Measurements from ENCODE around the gene NRN1L. TPM values are rescaled to one million over a fixed set of nuclear protein-coding genes. Genes with fewer than 3 reads are reported as not detected.

Gene NRN1L
- total RNA-seq, 3 donors from 2014 or later = not detected

DNA sequence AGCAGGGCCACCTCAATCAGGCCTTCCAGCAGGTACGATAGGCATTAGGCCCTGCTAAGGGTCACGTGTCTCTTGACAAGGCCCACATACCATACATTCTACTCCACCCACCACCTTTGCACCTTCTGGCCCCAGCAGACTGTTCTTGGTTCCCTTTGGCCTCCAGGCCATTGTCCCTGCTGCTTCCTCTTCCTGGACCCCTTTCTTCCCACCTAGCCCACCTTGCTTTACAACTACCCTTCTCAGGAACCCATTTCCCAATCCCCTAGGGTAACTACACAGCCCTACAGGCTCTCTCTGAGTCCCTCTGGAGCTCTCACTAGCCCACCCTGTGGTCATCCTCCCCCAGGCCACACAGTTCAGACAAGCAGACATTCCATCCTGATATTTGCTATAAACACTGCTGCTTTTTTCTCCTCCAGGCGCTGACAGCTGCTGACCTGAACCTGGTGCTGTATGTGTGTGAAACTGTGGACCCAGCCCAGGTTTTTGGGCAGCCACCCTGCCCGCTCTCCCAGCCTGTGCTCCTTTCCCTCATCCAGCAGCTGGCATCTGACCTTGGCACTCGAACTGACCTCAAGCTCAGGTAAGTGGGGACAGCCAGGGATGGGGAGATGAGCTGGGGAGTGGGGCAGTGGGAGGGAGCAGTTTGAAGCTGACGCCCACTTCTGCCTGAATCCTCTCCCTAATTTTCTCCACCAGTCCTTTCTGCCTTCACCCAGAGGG, 1.4 kb upstream of the NRN1L start:
- no peak for DNase-seq
- Mint-ChIP-seq H3K4me3 (no peak overlapping the region), H3K36me3 (ENCODE audit: insufficient read depth) (peaks cover 26% of the 10 kb centered on the region), H3K27me3 (ENCODE audit: low read depth) (no peaks in the 10 kb centered on the region), H3K4me1 (ENCODE audit: low read depth) (no peaks in the 10 kb centered on the region), H3K9me3 (no peaks in the 10 kb centered on the region)
- ATAC-seq = peak; percentile 15 to 21

DNA sequence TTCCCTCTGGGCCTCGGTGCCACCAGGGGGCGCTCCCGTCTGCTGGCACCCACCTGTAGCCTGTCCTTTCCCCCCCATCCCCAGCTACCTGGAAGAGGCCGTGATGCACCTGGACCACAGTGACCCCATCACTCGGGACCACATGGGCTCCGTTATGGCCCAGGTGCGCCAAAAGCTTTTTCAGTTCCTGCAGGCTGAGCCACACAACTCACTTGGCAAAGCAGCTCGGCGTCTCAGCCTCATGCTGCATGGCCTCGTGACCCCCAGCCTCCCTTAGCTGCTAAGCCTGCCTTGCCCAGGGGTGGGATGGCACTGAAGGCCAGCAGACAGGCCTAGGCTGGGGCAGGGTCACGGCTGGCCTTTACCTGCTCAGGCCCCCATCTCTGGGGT, 818 bp upstream of the NRN1L start:
- ATAC-seq (peak; percentile 82 to 88), DNase-seq (peak; percentile 74)
- no peaks in the 10 kb centered on the region for H3K9me3 Mint-ChIP-seq
- H3K36me3 Mint-ChIP-seq (ENCODE audit: insufficient read depth) = peaks cover 26% of the 10 kb centered on the region
- no peak overlapping the region for H3K4me3 Mint-ChIP-seq
- H3K27me3 Mint-ChIP-seq (ENCODE audit: low read depth) = no peaks in the 10 kb centered on the region
- H3K4me1 Mint-ChIP-seq (ENCODE audit: low read depth) = no peaks in the 10 kb centered on the region

DNA sequence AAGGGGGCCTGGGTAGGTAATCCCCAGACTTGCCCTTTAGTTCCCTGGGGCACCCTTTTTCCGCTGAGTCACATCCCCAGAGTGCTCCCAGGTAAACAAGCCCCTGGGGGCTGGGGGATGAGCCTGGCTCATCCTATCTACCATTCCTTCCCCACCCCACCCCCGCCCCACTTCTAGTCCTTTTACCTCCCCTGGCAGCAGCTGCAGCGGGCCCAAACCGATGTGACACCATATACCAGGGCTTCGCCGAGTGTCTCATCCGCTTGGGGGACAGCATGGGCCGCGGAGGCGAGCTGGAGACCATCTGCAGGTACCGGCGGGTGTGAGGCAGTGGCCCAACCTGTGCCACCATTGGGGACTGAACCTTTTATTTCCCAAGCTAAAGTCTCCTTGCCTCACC, 860 bp downstream of the NRN1L start:
- H3K4me1 Mint-ChIP-seq (ENCODE audit: low read depth) = no peaks in the 10 kb centered on the region
- DNase-seq (no peak), ATAC-seq (no peak)
- no peaks in the 10 kb centered on the region for H3K27me3 Mint-ChIP-seq (ENCODE audit: low read depth)
- H3K4me3 Mint-ChIP-seq = no peak overlapping the region
- H3K36me3 Mint-ChIP-seq (ENCODE audit: insufficient read depth) = peaks cover 16% of the 10 kb centered on the region
- H3K9me3 Mint-ChIP-seq = no peaks in the 10 kb centered on the region

DNA sequence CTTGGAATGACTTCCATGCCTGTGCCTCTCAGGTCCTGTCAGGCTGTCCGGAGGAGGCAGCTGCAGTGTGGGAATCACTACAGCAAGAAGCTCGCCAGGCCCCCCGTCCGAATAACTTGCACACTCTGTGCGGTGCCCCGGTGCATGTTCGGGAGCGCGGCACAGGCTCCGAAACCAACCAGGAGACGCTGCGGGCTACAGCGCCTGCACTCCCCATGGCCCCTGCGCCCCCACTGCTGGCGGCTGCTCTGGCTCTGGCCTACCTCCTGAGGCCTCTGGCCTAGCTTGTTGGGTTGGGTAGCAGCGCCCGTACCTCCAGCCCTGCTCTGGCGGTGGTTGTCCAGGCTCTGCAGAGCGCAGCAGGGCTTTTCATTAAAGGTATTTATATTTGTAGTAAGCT, 1.3 kb downstream of the NRN1L start:
- Mint-ChIP-seq H3K9me3 (no peaks in the 10 kb centered on the region), H3K4me1 (ENCODE audit: low read depth) (no peaks in the 10 kb centered on the region), H3K36me3 (ENCODE audit: insufficient read depth) (peaks cover 16% of the 10 kb centered on the region), H3K27me3 (ENCODE audit: low read depth) (no peaks in the 10 kb centered on the region), H3K4me3 (no peak overlapping the region)
- DNase-seq (no peak), ATAC-seq (no peak)

DNA sequence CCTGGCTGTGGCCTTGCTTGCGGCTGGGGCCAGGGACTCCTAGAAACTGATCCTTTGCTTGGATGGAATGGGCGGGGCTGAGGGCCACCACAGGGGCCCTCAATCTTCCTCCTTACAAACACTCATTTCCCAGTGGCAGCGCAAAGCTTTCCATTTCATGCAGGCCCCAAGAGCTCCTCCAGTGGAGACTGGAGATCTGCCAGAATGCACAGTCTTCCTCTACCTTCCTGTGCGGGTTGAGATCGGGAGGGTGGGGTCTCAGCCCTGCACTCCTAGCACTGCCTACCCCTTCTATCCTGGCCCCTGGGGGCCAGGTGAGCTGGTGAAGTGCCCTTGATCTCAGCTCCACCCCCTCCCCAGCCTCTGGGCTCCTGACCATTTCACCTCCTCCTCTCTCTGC, 1.7 kb downstream of the NRN1L start:
- Mint-ChIP-seq H3K9me3 (no peaks in the 10 kb centered on the region), H3K4me1 (ENCODE audit: low read depth) (no peaks in the 10 kb centered on the region), H3K27me3 (ENCODE audit: low read depth) (no peaks in the 10 kb centered on the region), H3K36me3 (ENCODE audit: insufficient read depth) (peaks cover 16% of the 10 kb centered on the region), H3K4me3 (no peak overlapping the region)
- DNase-seq = no peak
- ATAC-seq = no peak

DNA sequence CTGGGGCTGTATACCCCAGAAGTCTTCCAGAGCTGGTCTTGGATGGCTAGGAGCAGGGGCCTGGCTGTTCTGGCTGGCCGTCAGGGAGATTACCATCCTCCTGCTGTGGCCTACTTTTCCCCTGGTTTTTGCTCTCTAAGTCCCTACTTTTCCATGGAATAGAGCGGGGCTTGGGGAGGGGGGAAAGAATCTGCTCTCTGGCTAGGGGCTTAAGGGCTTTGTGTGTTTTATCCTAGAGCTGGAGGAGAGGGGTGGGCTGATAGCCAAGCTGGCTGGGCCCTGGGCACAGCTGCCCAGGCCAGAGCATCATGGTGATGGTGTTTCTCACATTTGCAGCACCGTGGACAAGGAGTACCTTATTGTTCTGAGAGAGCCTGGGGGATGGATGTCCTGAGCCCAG, 3.6 kb downstream of the NRN1L start:
- ATAC-seq = no peak
- Mint-ChIP-seq H3K27me3 (ENCODE audit: low read depth) (no peaks in the 10 kb centered on the region), H3K4me1 (ENCODE audit: low read depth) (peaks cover 7% of the 10 kb centered on the region), H3K4me3 (no peak overlapping the region), H3K36me3 (ENCODE audit: insufficient read depth) (peaks cover 10% of the 10 kb centered on the region), H3K9me3 (no peaks in the 10 kb centered on the region)
- DNase-seq = no peak

DNA sequence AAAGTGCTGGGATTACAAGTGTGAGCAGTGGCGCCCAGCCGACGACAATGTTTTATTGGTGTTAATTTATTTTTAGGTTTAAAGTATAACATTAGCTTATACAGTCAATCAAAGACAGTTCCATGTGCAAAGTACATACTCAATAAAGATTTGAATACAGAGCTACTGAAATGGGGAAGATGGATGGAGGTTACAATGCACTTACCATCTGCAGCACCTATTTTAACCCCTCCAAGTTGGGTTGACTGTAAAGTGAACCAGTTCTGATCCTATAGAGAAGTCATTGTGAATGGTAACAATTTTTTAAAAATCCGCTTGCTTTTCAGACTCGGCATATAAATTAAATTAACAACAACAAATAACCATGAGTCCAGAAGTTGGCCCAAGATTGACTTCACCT, 7.7 kb downstream of the NRN1L start:
- no peaks in the 10 kb centered on the region for H3K9me3 Mint-ChIP-seq
- no peaks in the 10 kb centered on the region for H3K27me3 Mint-ChIP-seq (ENCODE audit: low read depth)
- H3K4me1 Mint-ChIP-seq (ENCODE audit: low read depth) = peaks cover 34% of the 10 kb centered on the region
- ATAC-seq (no peak), DNase-seq (no peak)
- peak overlapping the region; percentile 83 for H3K4me3 Mint-ChIP-seq
- H3K36me3 Mint-ChIP-seq (ENCODE audit: insufficient read depth) = no peaks in the 10 kb centered on the region

DNA sequence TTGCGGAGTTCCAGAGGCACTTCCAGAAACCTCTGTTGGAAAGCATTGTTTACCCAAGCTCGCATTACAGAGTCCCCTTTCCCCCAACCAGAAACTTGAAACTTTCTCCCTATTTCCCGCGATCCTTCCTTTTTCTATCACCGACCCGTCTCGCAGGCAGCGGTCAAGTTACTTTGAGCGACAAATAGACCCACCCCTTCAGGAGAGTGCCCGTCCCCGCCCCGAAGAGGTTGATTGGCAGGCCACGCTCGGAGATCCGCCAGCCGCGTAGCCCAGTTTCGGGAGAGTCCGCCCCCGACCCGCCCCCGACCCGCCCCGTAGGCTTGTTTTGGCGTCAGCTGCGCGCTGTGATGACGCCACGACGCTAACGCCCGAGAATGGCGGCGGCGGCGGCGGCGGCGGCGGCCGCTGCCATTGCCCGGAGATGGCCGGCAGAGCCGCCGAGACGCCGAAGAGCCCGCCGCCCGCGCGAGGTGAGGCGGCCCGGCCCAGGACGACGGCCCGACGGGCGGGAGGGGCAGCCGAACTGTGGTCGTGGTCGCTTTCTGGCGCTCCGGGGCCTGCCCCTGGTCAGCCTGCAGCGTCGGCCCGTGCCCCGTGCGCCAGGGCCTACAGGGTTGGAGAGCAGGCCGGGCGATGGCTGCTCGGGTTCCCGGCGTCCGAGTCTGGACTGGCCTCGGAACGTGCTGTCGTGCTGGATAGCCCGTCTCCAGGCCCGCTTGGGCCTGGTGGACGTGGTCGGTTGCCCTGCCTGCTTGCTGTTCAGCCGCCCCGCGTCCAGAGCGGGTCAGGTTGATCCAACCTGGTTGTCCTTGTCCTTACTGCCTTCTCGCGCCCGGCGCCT, 8.4 kb downstream of the NRN1L start, which contains the start of gene PSKH1:
Gene PSKH1 (plus strand): TSS at position 356 of the 844 bp plus-strand sequence. CDS start 15,496 bp downstream, outside the sequence.
- peak; percentile 89 for DNase-seq
- Mint-ChIP-seq H3K9me3 (no peaks in the 10 kb centered on the region), H3K36me3 (ENCODE audit: insufficient read depth) (no peaks in the 10 kb centered on the region)

DNA sequence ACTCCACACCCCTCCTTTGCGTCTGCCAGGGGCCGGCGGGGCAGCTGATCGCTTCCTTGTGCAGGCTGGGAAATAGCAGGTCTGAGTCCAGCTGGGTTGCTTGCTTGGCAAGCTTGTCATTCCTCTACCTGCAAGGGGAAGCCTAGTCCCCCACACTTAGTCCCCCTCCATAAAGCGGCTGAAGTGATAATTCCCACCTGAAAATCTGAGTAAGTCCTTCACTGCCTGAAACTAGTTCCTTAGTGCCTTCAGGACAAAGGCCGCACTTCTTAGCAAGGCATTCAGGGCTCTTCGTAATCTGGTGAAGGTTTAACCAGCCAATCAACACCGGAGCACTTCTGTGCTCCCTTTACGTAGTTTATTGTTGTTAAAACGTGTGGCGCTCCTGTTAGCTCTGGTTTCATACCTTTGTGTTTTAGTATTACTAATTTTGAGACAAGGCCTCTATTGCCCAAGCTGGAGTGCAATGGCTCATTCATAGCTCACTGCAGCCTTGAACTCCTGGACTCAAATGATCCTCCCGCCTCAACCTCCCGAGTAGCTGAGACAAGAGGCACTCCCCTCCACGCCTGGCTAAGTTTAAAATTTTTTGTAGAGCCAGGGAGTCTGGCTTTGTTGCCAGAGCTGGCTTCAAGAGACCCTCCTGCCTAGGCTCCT, 9.2 kb downstream of the NRN1L start:
- Mint-ChIP-seq H3K4me3 (peak overlapping the region; percentile 97), H3K9me3 (no peaks in the 10 kb centered on the region), H3K27me3 (ENCODE audit: low read depth) (no peaks in the 10 kb centered on the region), H3K4me1 (ENCODE audit: low read depth) (peaks cover 38% of the 10 kb centered on the region), H3K36me3 (ENCODE audit: insufficient read depth) (no peaks in the 10 kb centered on the region)
- ATAC-seq = no peak
- DNase-seq = no peak

More for the DNA sequence above, 8.4 kb downstream of the NRN1L start, which contains the start of gene PSKH1:
- H3K4me1 Mint-ChIP-seq (ENCODE audit: low read depth) = peaks cover 36% of the 10 kb centered on the region
- peak within 1 kb of the TSS; percentile 97 for H3K4me3 Mint-ChIP-seq
- H3K27me3 Mint-ChIP-seq (ENCODE audit: low read depth) = no peaks in the 10 kb centered on the region
- ATAC-seq = peak; percentile 98

DNA sequence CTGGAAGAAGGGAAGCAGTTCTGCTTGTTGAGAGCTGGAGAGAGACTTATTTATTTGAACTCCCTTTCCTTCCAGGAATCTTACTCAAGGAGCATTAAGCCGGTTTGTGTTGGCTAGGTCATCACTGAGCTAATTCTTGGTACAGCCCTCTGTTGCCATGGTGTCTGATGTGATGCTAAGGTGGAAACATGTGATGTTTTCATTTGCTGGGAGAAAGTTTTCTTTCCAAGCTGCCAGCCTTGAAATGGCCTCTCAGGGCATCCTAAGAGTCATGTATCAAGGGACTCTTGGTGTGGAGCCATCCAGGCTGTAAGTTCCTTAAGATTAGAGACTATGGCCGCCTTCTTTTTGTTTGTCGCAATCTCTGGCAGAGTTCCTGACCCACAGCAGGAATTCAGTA, 12.5 kb downstream of the NRN1L start:
- H3K36me3 Mint-ChIP-seq (ENCODE audit: insufficient read depth) = no peaks in the 10 kb centered on the region
- H3K9me3 Mint-ChIP-seq = no peaks in the 10 kb centered on the region
- ATAC-seq = no peak
- no peaks in the 10 kb centered on the region for H3K27me3 Mint-ChIP-seq (ENCODE audit: low read depth)
- H3K4me3 Mint-ChIP-seq = no peak overlapping the region
- peaks cover 40% of the 10 kb centered on the region for H3K4me1 Mint-ChIP-seq (ENCODE audit: low read depth)
- no peak for DNase-seq

DNA sequence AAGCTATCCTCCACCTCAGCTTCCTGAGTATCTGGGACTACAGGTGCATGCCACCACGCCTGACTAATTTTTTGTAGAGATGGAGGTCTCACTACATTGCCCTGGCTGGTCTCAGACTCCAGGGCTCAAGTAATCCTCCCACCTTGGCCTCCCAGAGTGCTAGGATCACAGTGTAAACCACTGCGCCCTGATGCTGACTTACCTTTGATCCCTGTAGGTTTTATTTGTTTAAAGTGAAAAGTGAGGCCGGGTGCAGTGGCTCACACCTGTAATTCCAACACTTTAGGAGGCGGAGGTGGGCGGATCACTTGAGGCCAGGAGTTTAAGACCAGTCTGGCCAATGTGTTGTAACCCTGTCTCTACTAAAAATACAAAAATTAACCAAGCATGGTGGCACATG, 17.0 kb downstream of the NRN1L start:
- peaks cover 4% of the 10 kb centered on the region for H3K36me3 Mint-ChIP-seq (ENCODE audit: insufficient read depth)
- no peak for DNase-seq
- H3K4me3 Mint-ChIP-seq = no peak overlapping the region
- peaks cover 16% of the 10 kb centered on the region for H3K4me1 Mint-ChIP-seq (ENCODE audit: low read depth)
- H3K27me3 Mint-ChIP-seq (ENCODE audit: low read depth) = no peaks in the 10 kb centered on the region
- no peak for ATAC-seq
- H3K9me3 Mint-ChIP-seq = no peaks in the 10 kb centered on the region

DNA sequence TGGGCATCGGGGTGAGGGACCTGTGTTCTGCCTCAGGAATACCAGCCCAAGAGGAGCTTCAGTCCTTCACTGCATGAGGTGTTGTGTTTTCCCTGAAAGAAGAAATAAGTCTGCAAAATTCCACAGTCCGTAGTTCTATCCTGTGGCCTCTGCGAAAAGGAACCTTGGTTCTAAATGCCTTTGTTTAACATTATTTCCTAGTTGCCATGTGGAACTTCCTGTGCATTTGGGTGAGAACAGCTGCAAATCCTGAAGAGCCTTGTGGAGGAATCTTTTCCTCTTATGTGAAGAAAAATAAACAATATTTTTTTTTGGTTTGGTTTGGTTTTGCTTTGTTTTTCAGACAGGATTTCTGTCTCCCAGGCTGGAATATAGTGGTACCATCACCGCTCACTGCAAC, 18.1 kb downstream of the NRN1L start:
- H3K4me1 Mint-ChIP-seq (ENCODE audit: low read depth) = peaks cover 7% of the 10 kb centered on the region
- H3K9me3 Mint-ChIP-seq = no peaks in the 10 kb centered on the region
- peaks cover 4% of the 10 kb centered on the region for H3K36me3 Mint-ChIP-seq (ENCODE audit: insufficient read depth)
- no peaks in the 10 kb centered on the region for H3K27me3 Mint-ChIP-seq (ENCODE audit: low read depth)
- H3K4me3 Mint-ChIP-seq = no peak overlapping the region
- DNase-seq = no peak
- no peak for ATAC-seq

DNA sequence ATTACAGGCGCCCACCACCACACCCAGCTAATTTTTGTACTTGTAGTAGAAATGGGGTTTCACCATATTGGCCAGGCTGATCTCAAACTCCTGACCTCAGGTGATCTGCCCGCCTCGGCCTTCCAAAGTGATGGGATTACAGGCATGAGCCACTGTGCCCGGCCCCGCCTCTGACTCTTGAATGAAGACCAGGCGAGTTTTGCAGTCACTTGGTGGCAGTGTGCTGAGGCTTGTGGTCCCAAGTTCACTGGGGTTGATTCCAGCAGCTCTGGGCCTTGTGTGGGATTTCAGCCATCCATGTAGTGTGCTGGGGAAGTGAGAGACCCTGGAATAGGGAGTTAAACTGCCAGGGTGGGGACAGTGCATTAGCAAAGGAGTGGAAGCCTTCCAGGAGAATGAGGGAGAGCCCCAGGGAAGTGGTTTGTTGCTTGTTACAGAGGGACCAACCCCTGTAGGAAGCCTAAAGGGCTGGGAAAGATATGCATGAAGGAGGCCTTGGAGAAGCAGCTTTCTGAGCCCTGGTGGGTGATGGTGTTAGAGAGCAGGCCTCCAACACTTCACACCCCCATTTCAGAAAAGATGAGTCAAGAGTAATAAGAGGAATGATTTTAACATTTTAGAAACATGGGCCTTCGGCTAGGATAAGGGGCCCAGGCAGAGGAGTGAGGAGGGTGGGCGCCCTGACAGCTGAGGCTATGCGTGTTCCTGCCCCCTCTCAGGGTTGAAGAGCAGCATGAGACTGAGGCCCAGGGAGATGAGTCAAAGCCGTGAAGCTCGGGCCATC, 22.9 kb downstream of the NRN1L start:
- H3K9me3 Mint-ChIP-seq = no peaks in the 10 kb centered on the region
- no peak overlapping the region for H3K4me3 Mint-ChIP-seq
- peaks cover 14% of the 10 kb centered on the region for H3K36me3 Mint-ChIP-seq (ENCODE audit: insufficient read depth)
- H3K27me3 Mint-ChIP-seq (ENCODE audit: low read depth) = no peaks in the 10 kb centered on the region
- DNase-seq (no peak), ATAC-seq (no peak)
- peaks cover 9% of the 10 kb centered on the region for H3K4me1 Mint-ChIP-seq (ENCODE audit: low read depth)
